WTC11 (cell line): Measurements from ENCODE around the gene STAT3. TPM values are rescaled to one million over a fixed set of nuclear protein-coding genes. Genes with fewer than 3 reads are reported as not detected.

Experiments
- ATAC-seq: fragments of 200-7000 bp; cut with Tn5 transposase; 2 replicates; pipeline ENCODE4 v1.10.0; 2021; ENCODE audit warnings: mild to moderate bottlenecking, moderate library complexity
- CTCF ChIA-PET: fragments of 300-600 bp; sonication (Branson Sonifier 250); formaldehyde crosslinking; loops from one replicate; lab custom pipeline; 2021; ENCODE audit warnings: antibody characterized with exemption; lab: Charles Lee
- POLR2A ChIA-PET: fragments of 350-600 bp; sonication (Branson Sonifier 250); formaldehyde crosslinking; loops from one replicate; lab custom pipeline; 2021; ENCODE audit warnings: antibody characterized with exemption; lab: Charles Lee
- DNase-seq: peaks from one replicate; pipeline ENCODE4 v3.0.0; 2021; ENCODE audit warnings: low spot score
- H3K27ac Mint-ChIP-seq: 2 replicates; pipeline ENCODE4 v1.8.0; 2021; ENCODE audit warnings: mixed read lengths
- H3K27me3 Mint-ChIP-seq: 2 replicates; pipeline ENCODE4 v1.8.0; 2021; ENCODE audit warnings: low read depth, mild to moderate bottlenecking, moderate library complexity, mixed read lengths
- H3K36me3 Mint-ChIP-seq: 2 replicates; pipeline ENCODE4 v1.8.0; 2021; ENCODE audit warnings: mixed read lengths
- H3K4me1 Mint-ChIP-seq: 2 replicates; pipeline ENCODE4 v1.8.0; 2022; ENCODE audit warnings: mixed read lengths
- H3K4me3 Mint-ChIP-seq: 2 replicates; pipeline ENCODE4 v1.8.0; 2021; ENCODE audit warnings: mild to moderate bottlenecking, moderate library complexity, mixed read lengths
- H3K9me3 Mint-ChIP-seq: 2 replicates; pipeline ENCODE4 v1.8.0; 2021; ENCODE audit warnings: mixed read lengths
- CREM ChIP-seq: sonication (generic); formaldehyde crosslinking; IDR thresholded peaks from 2 replicates; pipeline ENCODE4 v1.8.1; 2022; ENCODE audit warnings: mild to moderate bottlenecking, missing genetic modification reagents, moderate library complexity
- ELF4 ChIP-seq: sonication (generic); formaldehyde crosslinking; IDR thresholded peaks from 2 replicates; pipeline ENCODE4 v1.8.1; 2022; ENCODE audit warnings: low read depth, mild to moderate bottlenecking, moderate library complexity, missing genetic modification reagents
- FOXJ3 ChIP-seq: sonication (generic); formaldehyde crosslinking; IDR thresholded peaks from 2 replicates; pipeline ENCODE4 v1.9.0; 2021; ENCODE audit warnings: missing genetic modification reagents, mild to moderate bottlenecking, borderline replicate concordance
- GTF2I ChIP-seq: fragments of 250-450 bp; sonication (Bioruptor Pico); conservative IDR thresholded peaks from 2 replicates; pipeline ENCODE4 v1.4.0; 2021; ENCODE audit warnings: mild to moderate bottlenecking
- HMGA2 ChIP-seq: fragments of 250-450 bp; sonication (Bioruptor Pico); IDR thresholded peaks from 2 replicates; pipeline ENCODE4 v1.4.0; 2021; ENCODE audit warnings: mild to moderate bottlenecking, moderate library complexity
- KAT7 ChIP-seq: sonication (generic); formaldehyde crosslinking; IDR thresholded peaks from 2 replicates; pipeline ENCODE4 v1.8.1; 2023; ENCODE audit warnings: missing genetic modification reagents, mild to moderate bottlenecking, borderline replicate concordance
- NFATC4 ChIP-seq: fragments of 250-450 bp; sonication (Bioruptor Pico); IDR thresholded peaks from 2 replicates; pipeline ENCODE4 v1.9.0; 2021; ENCODE audit warnings: mild to moderate bottlenecking
- NR2C2 ChIP-seq: sonication (generic); formaldehyde crosslinking; IDR thresholded peaks from 2 replicates; pipeline ENCODE4 v1.8.0; 2022; ENCODE audit warnings: mild to moderate bottlenecking, missing genetic modification reagents
- SMAD4 ChIP-seq: sonication (generic); formaldehyde crosslinking; IDR thresholded peaks from 2 replicates; pipeline ENCODE4 v1.8.0; 2022; ENCODE audit warnings: mild to moderate bottlenecking, missing genetic modification reagents
- TEAD4 ChIP-seq: sonication (generic); formaldehyde crosslinking; IDR thresholded peaks from 2 replicates; pipeline ENCODE4 v1.8.0; 2022; ENCODE audit warnings: mild to moderate bottlenecking, missing genetic modification reagents
- TP53 ChIP-seq: sonication (generic); formaldehyde crosslinking; IDR thresholded peaks from 2 replicates; pipeline ENCODE4 v1.8.1; 2023; ENCODE audit warnings: mild to moderate bottlenecking, missing genetic modification reagents
- ZBTB21 ChIP-seq: sonication (generic); formaldehyde crosslinking; IDR thresholded peaks from 2 replicates; pipeline ENCODE4 v1.8.1; 2023; ENCODE audit warnings: mild to moderate bottlenecking, missing genetic modification reagents, borderline replicate concordance
- ZNF219 ChIP-seq: sonication (generic); formaldehyde crosslinking; IDR thresholded peaks from 2 replicates; pipeline ENCODE4 v1.8.0; 2023; ENCODE audit warnings: missing genetic modification reagents, mild to moderate bottlenecking, borderline replicate concordance
- ZNF317 ChIP-seq: sonication (generic); formaldehyde crosslinking; IDR thresholded peaks from 2 replicates; pipeline ENCODE4 v1.8.1; 2023; ENCODE audit warnings: low read depth, mild to moderate bottlenecking, moderate library complexity, missing genetic modification reagents, borderline replicate concordance
- ZNF423 ChIP-seq: fragments of 250-450 bp; sonication (Bioruptor Pico); IDR thresholded peaks from 2 replicates; pipeline ENCODE4 v2.1.2; 2022; ENCODE audit warnings: mild to moderate bottlenecking, moderate library complexity
- total RNA-seq: library from RNA; stranded (reverse); gene quantifications from 3 replicates; pipeline ENCODE4 v1.2.3, GENCODE V29; 2021
- TF ChIP-seq, protein P1 (sequence below): sonication (generic); formaldehyde crosslinking; conservative IDR thresholded peaks from 2 replicates; pipeline ENCODE4 v1.8.1; 2022; ENCODE audit warnings: mild to moderate bottlenecking, missing genetic modification reagents
- TF ChIP-seq, protein P2 (sequence below): sonication (generic); formaldehyde crosslinking; IDR thresholded peaks from 2 replicates; pipeline ENCODE4 v1.8.0; 2022; ENCODE audit warnings: missing genetic modification reagents
- TF ChIP-seq, protein P3 (sequence below): sonication (generic); formaldehyde crosslinking; IDR thresholded peaks from 2 replicates; pipeline ENCODE4 v1.8.0; 2023; ENCODE audit warnings: missing genetic modification reagents
- TF ChIP-seq, protein P4 (sequence below): fragments of 250-450 bp; sonication (Bioruptor Pico); IDR thresholded peaks from 2 replicates; pipeline ENCODE4 v2.1.2; 2022; ENCODE audit warnings: mild to moderate bottlenecking, moderate library complexity
- TF ChIP-seq, protein P5 (sequence below): fragments of 250-450 bp; sonication (Bioruptor Pico); IDR thresholded peaks from 2 replicates; pipeline ENCODE4 v1.9.0; 2021; ENCODE audit warnings: moderate library complexity, mild to moderate bottlenecking, inconsistent platforms, borderline replicate concordance
- TF ChIP-seq, protein P6 (sequence below): sonication (generic); formaldehyde crosslinking; IDR thresholded peaks from 2 replicates; pipeline ENCODE4 v1.8.0; 2023; ENCODE audit warnings: mild to moderate bottlenecking, missing genetic modification reagents
- TF ChIP-seq, protein P7 (sequence below): sonication (generic); formaldehyde crosslinking; IDR thresholded peaks from 2 replicates; pipeline ENCODE4 v1.8.1; 2022; ENCODE audit warnings: mild to moderate bottlenecking, moderate library complexity, missing genetic modification reagents
- TF ChIP-seq, protein P8 (sequence below): sonication (generic); formaldehyde crosslinking; IDR thresholded peaks from 2 replicates; pipeline ENCODE4 v1.8.1; 2023; ENCODE audit warnings: mild to moderate bottlenecking, missing genetic modification reagents, moderate library complexity

STAT3 gene
- total RNA-seq, 1 experiment from 2014 or later = 98.0 TPM

DNA sequence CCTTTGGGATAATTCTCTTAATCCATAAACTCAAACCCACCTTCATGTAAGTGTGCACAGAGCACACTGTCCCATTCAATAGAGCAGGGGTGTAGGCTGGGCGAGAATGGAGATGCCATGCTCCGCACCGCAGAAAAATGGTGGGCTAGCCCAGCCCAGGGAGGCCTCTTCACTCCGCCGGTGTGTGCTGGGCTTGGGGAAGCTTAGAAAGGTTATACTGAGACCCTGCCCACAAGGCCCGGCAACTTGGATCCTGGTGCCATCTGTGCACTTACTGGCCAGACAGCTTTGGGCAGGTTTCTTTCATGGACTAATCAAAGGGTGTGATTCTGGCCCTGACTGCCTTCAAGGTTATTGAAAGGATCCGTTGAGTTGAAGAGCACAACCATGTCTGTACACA is 103.7 kb downstream of the STAT3 start:
- no peak for DNase-seq
- peaks cover 25% of the 10 kb centered on the region for H3K27me3 Mint-ChIP-seq
- POLR2A ChIA-PET = no interaction called here
- H3K9me3 Mint-ChIP-seq = no peaks in the 10 kb centered on the region
- no peaks in the 10 kb centered on the region for H3K36me3 Mint-ChIP-seq
- TF ChIP-seq ZNF423 (CRISPR knock-in tag) (no peak), TEAD4 (CRISPR knock-in tag) (no peak), SMAD4 (CRISPR knock-in tag) (no peak), HMGA2 (CRISPR knock-in tag) (no peak), ZNF317 (no peak), ZBTB21 (CRISPR knock-in tag) (no peak), KAT7 (no peak)
- TF ChIP-seq, protein P1, sequence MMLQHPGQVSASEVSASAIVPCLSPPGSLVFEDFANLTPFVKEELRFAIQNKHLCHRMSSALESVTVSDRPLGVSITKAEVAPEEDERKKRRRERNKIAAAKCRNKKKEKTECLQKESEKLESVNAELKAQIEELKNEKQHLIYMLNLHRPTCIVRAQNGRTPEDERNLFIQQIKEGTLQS (CRISPR knock-in tag) = no peak
- TF ChIP-seq, protein P2, sequence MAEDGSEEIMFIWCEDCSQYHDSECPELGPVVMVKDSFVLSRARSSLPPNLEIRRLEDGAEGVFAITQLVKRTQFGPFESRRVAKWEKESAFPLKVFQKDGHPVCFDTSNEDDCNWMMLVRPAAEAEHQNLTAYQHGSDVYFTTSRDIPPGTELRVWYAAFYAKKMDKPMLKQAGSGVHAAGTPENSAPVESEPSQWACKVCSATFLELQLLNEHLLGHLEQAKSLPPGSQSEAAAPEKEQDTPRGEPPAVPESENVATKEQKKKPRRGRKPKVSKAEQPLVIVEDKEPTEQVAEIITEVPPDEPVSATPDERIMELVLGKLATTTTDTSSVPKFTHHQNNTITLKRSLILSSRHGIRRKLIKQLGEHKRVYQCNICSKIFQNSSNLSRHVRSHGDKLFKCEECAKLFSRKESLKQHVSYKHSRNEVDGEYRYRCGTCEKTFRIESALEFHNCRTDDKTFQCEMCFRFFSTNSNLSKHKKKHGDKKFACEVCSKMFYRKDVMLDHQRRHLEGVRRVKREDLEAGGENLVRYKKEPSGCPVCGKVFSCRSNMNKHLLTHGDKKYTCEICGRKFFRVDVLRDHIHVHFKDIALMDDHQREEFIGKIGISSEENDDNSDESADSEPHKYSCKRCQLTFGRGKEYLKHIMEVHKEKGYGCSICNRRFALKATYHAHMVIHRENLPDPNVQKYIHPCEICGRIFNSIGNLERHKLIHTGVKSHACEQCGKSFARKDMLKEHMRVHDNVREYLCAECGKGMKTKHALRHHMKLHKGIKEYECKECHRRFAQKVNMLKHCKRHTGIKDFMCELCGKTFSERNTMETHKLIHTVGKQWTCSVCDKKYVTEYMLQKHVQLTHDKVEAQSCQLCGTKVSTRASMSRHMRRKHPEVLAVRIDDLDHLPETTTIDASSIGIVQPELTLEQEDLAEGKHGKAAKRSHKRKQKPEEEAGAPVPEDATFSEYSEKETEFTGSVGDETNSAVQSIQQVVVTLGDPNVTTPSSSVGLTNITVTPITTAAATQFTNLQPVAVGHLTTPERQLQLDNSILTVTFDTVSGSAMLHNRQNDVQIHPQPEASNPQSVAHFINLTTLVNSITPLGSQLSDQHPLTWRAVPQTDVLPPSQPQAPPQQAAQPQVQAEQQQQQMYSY (CRISPR knock-in tag) = no peak
- TF ChIP-seq, protein P3, sequence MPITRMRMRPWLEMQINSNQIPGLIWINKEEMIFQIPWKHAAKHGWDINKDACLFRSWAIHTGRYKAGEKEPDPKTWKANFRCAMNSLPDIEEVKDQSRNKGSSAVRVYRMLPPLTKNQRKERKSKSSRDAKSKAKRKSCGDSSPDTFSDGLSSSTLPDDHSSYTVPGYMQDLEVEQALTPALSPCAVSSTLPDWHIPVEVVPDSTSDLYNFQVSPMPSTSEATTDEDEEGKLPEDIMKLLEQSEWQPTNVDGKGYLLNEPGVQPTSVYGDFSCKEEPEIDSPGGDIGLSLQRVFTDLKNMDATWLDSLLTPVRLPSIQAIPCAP (CRISPR knock-in tag) = no peak
- no peak overlapping the region for H3K27ac Mint-ChIP-seq
- H3K4me1 Mint-ChIP-seq = peaks cover 25% of the 10 kb centered on the region
- ATAC-seq = no peak
- CTCF ChIA-PET = interaction anchor here (1.5 to 1.6 kb wide), 2 partner anchors 62 to 243 kb away, joined by 5 read pairs; no protein-coding TSS in a partner anchor
- no peak overlapping the region for H3K4me3 Mint-ChIP-seq

DNA sequence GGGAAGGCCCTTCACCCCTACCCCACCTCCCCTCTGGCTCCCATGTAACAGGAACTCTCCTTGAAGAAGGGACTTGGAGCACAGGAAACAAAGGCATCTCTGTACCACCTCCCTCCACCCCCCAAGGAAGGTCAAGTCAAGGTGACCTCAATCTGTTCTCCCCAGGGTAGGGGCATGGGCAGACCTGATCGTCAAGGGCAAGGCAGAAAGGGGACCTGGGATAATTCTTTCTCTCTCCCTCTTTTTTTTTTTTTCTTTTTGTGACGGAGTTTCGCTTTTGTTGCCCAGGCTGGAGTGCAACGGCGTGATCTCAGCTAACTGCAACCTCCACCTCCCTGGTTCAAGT is 104.2 kb downstream of the STAT3 start:
- ChIA-PET CTCF (interaction anchor here (1.0 to 1.6 kb wide), 4 partner anchors 28 to 244 kb away, joined by 3 to 5 read pairs (median 4); no protein-coding TSS in a partner anchor), POLR2A (no interaction called here)
- Mint-ChIP-seq H3K4me3 (no peak overlapping the region), H3K27me3 (peaks cover 19% of the 10 kb centered on the region), H3K36me3 (no peaks in the 10 kb centered on the region), H3K27ac (no peak overlapping the region), H3K4me1 (peaks cover 22% of the 10 kb centered on the region), H3K9me3 (no peaks in the 10 kb centered on the region)
- DNase-seq (no peak), ATAC-seq (no peak)
- TF ChIP-seq, protein P4, sequence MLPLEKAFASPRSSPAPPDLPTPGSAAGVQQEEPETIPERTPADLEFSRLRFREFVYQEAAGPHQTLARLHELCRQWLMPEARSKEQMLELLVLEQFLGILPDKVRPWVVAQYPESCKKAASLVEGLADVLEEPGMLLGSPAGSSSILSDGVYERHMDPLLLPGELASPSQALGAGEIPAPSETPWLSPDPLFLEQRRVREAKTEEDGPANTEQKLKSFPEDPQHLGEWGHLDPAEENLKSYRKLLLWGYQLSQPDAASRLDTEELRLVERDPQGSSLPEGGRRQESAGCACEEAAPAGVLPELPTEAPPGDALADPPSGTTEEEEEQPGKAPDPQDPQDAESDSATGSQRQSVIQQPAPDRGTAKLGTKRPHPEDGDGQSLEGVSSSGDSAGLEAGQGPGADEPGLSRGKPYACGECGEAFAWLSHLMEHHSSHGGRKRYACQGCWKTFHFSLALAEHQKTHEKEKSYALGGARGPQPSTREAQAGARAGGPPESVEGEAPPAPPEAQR (CRISPR knock-in tag) = no peak
- TF ChIP-seq, protein P5, sequence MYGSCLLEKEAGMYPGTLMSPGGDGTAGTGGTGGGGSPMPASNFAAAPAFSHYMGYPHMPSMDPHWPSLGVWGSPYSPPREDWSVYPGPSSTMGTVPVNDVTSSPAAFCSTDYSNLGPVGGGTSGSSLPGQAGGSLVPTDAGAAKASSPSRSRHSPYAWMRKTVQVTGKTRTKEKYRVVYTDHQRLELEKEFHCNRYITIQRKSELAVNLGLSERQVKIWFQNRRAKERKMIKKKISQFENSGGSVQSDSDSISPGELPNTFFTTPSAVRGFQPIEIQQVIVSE (CRISPR knock-in tag) = no peak
- no peak for TF ChIP-seq FOXJ3 (CRISPR knock-in tag)
- no peak for TF ChIP-seq TP53 (CRISPR knock-in tag)
- TF ChIP-seq CREM (CRISPR knock-in tag) = no peak
- no peak for TF ChIP-seq GTF2I (CRISPR knock-in tag)
- no peak for TF ChIP-seq NR2C2 (CRISPR knock-in tag)
- TF ChIP-seq ELF4 (CRISPR knock-in tag) = no peak
- no peak for TF ChIP-seq NFATC4 (CRISPR knock-in tag)
- TF ChIP-seq, protein P6, sequence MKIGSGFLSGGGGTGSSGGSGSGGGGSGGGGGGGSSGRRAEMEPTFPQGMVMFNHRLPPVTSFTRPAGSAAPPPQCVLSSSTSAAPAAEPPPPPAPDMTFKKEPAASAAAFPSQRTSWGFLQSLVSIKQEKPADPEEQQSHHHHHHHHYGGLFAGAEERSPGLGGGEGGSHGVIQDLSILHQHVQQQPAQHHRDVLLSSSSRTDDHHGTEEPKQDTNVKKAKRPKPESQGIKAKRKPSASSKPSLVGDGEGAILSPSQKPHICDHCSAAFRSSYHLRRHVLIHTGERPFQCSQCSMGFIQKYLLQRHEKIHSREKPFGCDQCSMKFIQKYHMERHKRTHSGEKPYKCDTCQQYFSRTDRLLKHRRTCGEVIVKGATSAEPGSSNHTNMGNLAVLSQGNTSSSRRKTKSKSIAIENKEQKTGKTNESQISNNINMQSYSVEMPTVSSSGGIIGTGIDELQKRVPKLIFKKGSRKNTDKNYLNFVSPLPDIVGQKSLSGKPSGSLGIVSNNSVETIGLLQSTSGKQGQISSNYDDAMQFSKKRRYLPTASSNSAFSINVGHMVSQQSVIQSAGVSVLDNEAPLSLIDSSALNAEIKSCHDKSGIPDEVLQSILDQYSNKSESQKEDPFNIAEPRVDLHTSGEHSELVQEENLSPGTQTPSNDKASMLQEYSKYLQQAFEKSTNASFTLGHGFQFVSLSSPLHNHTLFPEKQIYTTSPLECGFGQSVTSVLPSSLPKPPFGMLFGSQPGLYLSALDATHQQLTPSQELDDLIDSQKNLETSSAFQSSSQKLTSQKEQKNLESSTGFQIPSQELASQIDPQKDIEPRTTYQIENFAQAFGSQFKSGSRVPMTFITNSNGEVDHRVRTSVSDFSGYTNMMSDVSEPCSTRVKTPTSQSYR (CRISPR knock-in tag) = no peak
- TF ChIP-seq, protein P7, sequence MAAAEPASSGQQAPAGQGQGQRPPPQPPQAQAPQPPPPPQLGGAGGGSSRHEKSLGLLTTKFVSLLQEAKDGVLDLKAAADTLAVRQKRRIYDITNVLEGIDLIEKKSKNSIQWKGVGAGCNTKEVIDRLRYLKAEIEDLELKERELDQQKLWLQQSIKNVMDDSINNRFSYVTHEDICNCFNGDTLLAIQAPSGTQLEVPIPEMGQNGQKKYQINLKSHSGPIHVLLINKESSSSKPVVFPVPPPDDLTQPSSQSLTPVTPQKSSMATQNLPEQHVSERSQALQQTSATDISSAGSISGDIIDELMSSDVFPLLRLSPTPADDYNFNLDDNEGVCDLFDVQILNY (CRISPR knock-in tag) = no peak
- TF ChIP-seq, protein P8, sequence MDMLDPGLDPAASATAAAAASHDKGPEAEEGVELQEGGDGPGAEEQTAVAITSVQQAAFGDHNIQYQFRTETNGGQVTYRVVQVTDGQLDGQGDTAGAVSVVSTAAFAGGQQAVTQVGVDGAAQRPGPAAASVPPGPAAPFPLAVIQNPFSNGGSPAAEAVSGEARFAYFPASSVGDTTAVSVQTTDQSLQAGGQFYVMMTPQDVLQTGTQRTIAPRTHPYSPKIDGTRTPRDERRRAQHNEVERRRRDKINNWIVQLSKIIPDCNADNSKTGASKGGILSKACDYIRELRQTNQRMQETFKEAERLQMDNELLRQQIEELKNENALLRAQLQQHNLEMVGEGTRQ = no peak
- TF ChIP-seq ZNF317 = no peak
- no peak for TF ChIP-seq ZNF219 (CRISPR knock-in tag)
- TF ChIP-seq, protein P3 (CRISPR knock-in tag) = no peak
